Measurements from ENCODE around the gene PSIP1. TPM values are rescaled to one million over a fixed set of nuclear protein-coding genes. Genes with fewer than 3 reads are reported as not detected.

Gene PSIP1
- total and polyA plus RNA-seq, 9 of the 15 experiments (the other 6 are each of a cell fraction or from before 2014, with no cell fraction given) = 18.8 to 119 (median 59.9) TPM

DNA sequence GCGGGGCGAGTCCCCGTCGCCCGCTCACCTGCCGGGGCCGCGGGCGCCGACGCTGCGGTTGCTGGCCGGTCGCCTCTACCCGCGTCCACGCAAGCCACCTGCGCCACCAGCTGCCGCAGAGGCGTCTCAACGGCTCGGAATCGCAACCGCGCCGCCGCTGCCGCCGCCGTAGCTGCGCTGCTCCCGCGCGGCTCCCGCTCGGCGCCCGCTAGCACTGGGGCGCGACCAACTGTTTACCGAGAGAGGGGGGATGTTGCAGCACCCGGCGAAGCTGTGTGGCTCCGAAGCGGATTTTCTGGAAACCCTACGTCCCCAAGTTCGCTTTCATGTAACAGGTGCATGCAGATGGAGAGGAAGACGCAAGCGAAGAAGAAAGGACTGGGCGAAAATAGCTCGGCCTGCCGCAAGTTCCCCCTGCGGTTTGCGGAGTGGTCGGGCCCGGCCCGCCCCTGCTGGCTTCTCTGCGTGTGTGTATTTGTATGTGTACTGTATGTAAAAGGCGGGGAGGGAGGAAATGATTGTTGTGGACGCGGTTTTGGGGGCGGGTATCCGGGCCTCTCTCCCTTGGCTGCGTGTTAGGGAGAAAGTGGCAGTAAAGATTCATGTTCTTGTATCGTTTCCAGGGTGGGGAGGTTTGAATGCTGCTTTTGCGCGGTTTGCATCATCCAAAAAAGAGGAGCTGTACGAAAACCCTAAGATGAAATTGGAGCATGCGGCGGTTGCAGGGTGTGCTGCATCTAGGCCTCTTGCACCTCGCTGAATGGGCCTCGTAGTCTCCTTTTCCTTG, at the start of gene PSIP1 (continued):
- TF ChIP-seq TFAM (CRISPR knock-in tag; conservative IDR thresholded peaks at IDR 0.05) (no peak), ZFX (CRISPR knock-in tag; IDR thresholded peaks at IDR 0.05) (peak; percentile 77), CTCF (IDR thresholded peaks at IDR 0.05 in 2 of 3, conservative IDR thresholded peaks at IDR 0.05 in 1 of 3; ENCODE audit: insufficient read depth in 2 of 3, low read depth in 1 of 3, low read length in 3 of 3) (no peak), BRD9 (IDR thresholded peaks at IDR 0.05; ENCODE audit: low read depth, partially characterized antibody) (no peak), SMARCE1 (IDR thresholded peaks at IDR 0.05) (0 out of 2 replicates have a peak, but pooled peaks have one; percentile 23), POLR3A (IDR thresholded peaks at IDR 0.05; ENCODE audit: borderline replicate concordance, extremely low read depth, insufficient read depth, insufficient read length) (no peak), KDM2B (CRISPR knock-in tag; IDR thresholded peaks at IDR 0.05) (no peak), ZC3H11A (IDR thresholded peaks at IDR 0.05; ENCODE audit: low read depth, low read length) (no peak), CXXC5 (CRISPR knock-in tag; IDR thresholded peaks at IDR 0.05) (peak; percentile 82), POLR2B (IDR thresholded peaks at IDR 0.05; ENCODE audit: low read depth, partially characterized antibody) (peak; percentile 47), POLR2H (tag; IDR thresholded peaks at IDR 0.05; ENCODE audit: low read depth) (peak; percentile 40; the same call in 1 of the 2 replicates), PHB (CRISPR knock-in tag; IDR thresholded peaks at IDR 0.05) (no peak), CCNT2 (IDR thresholded peaks at IDR 0.05; ENCODE audit: borderline replicate concordance, extremely low read depth, insufficient read length, low read depth, low read length) (peak; percentile 73), MYNN (IDR thresholded peaks at IDR 0.05) (no peak), MYNN (CRISPR knock-in tag; IDR thresholded peaks at IDR 0.05) (no peak), FOXK2 (conservative IDR thresholded peaks at IDR 0.05 in 1 of 2, IDR thresholded peaks at IDR 0.05 in 1 of 2; ENCODE audit: low read depth in 2 of 2) (peak; percentile 80 to 100), SMAD4 (CRISPR knock-in tag; conservative IDR thresholded peaks at IDR 0.05) (peak; percentile 64), TCFL5 (CRISPR knock-in tag; conservative IDR thresholded peaks at IDR 0.05) (no peak), PCBP2 (IDR thresholded peaks at IDR 0.05; ENCODE audit: low read depth, low read length, poor library complexity, severe bottlenecking) (no peak), ZZZ3 (IDR thresholded peaks at IDR 0.05) (no peak)
- TF ChIP-seq, protein P1, sequence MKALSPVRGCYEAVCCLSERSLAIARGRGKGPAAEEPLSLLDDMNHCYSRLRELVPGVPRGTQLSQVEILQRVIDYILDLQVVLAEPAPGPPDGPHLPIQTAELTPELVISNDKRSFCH (CRISPR knock-in tag; IDR thresholded peaks at IDR 0.05) = no peak
- TF ChIP-seq, protein P1 (tag; IDR thresholded peaks at IDR 0.05) = 0 out of 2 replicates have a peak, but pooled peaks have one; percentile 41
- TF ChIP-seq, protein P2, sequence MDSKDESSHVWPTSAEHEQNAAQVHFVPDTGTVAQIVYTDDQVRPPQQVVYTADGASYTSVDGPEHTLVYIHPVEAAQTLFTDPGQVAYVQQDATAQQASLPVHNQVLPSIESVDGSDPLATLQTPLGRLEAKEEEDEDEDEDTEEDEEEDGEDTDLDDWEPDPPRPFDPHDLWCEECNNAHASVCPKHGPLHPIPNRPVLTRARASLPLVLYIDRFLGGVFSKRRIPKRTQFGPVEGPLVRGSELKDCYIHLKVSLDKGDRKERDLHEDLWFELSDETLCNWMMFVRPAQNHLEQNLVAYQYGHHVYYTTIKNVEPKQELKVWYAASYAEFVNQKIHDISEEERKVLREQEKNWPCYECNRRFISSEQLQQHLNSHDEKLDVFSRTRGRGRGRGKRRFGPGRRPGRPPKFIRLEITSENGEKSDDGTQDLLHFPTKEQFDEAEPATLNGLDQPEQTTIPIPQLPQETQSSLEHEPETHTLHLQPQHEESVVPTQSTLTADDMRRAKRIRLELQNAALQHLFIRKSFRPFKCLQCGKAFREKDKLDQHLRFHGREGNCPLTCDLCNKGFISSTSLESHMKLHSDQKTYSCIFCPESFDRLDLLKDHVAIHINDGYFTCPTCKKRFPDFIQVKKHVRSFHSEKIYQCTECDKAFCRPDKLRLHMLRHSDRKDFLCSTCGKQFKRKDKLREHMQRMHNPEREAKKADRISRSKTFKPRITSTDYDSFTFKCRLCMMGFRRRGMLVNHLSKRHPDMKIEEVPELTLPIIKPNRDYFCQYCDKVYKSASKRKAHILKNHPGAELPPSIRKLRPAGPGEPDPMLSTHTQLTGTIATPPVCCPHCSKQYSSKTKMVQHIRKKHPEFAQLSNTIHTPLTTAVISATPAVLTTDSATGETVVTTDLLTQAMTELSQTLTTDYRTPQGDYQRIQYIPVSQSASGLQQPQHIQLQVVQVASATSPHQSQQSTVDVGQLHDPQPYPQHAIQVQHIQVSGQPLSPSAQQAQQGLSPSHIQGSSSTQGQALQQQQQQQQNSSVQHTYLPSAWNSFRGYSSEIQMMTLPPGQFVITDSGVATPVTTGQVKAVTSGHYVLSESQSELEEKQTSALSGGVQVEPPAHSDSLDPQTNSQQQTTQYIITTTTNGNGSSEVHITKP (IDR thresholded peaks at IDR 0.05; ENCODE audit: partially characterized antibody) = peak; percentile 100

Measured in K562 (cell line).